HG03469 (cell line): ENCODE results near the gene WDR18.
"Not testable (repeated sequence)": the region's sequence is repeated elsewhere in the genome, so short reads cannot be mapped to it uniquely, and the experiment has no call there.

ENCODE experiments used
- ATAC-seq: cut with Tn5 transposase; IDR thresholded peaks from one replicate; pipeline ENCODE4 v1.9.1; 2021; ENCODE audit warnings: mild to moderate bottlenecking, moderate library complexity, moderate number of reproducible peaks; ENCODE audit not compliant: unreplicated experiment

The WDR18 gene

DNA sequence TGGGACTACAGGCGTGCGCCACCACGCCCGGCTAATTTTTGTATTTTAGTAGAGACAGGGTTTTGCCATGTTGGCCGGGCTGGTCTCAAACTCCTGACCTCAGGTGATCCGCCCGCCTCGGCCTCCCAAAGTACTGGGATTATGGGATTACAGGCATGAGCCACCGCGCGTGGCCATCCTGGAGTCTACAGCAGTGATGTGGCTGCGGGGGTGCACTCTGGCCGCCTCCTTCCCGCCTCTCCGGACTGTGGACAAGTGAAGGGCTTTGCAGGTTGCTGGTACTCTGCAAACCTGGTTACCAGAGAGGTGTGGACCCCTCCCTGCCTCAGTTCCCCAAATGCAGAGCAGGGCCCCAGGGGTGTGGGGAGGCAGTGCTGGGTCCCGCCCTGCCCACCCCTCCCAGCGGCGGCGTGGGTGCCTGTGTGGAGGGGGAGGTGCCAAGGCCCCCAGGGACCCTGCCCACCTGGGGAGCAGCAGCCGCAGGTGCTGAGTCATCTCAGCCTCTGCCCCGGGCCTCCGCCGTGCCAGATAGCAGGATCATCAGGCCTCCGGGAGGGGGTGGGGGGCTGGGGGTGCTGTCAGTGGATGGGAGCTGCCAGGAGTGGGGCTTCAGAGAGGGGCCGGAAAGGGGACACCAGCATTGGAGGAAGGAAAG is 35.2 kb upstream of the WDR18 start:
- no peak for ATAC-seq

DNA sequence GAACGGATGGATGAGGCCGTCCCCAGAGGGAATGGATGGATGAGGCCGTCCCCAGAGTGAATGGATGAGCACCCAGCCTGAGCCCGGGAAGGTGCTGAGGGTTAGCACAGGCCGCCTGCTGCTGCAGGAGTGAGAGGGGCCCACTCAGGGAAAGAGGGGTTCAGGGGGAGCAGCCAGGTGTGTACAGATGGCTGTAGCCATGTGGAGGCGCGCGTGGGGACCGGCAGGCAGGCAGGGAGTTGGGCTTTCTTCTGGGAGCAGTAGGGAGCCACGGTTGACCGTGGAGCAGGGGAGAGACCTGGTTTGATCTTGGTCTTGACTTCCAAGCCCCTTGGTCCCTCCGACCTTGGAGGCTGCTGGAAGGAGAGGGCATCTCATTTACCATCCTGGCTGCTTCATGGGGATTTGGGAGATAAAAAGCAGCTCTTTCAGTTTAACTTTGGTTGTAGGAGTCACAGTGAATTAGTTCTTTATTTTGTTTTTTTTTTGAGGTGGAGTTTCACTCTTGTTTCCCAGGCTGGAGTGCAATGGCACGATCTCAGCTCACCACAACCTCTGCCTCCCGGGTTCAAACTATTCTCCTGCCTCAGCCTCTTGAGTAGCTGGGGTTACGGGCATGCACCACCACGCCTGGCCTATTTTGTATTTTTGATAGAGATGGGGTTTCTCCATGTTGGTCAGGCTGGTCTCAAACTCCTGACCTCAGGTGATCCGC is 33.6 kb upstream of the WDR18 start:
- ATAC-seq, result no peak

GRCh38 chr19:952049-952679 is 32.0 kb upstream of the WDR18 start:
- no peak for ATAC-seq

- ATAC-seq, result no peak
Observed at GRCh38 chr19:952680-953444, 31.3 kb upstream of the WDR18 start.

DNA sequence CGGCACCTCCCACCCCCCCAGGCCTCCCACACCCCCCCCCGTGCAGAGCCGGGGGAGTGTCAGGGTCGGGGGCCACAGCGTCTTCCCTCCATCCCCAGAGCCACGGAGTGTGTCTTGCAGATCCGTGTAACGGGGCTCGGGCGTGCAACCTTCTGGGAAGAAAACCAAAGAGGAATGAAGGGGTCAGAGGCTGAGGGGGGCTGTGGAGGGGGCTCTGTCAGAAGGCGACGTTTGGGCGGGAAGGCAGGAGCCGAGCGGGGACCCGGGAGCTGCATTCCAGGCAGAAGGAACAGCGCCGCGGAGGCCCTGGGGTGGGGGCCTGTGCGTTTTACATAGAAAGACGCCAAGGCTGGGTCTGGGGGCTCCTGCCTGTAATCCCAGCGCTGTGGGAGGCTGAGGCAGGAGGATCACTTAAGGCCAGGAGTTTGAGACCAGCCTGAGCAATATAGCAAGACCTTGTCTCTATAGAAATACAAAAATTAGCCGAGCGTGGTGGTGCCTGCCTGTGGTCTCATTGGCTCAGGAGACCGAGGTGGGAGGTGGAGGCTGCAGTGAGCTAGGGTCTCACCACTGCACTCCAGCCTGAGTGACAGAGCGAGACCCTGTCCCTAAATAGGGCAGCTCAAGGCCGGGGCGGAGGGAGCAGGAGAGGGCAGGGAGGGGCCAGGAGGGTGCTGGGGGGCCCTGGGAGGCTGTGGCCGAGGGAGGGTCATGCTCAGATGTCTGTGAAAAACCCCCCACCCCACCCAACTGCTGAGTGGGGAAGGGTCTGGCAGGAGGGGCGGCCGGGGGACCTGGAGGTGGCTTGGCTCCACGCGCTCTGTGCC is 30.5 kb upstream of the WDR18 start:
- ATAC-seq, result no peak

GRCh38 chr19:954272-954671 is 29.9 kb upstream of the WDR18 start:
- no peak for ATAC-seq

- ATAC-seq, result no peak
Observed at GRCh38 chr19:954672-955494, 29.3 kb upstream of the WDR18 start.

- ATAC-seq, result no peak
Observed at GRCh38 chr19:955803-956765, 28.1 kb upstream of the WDR18 start.

- ATAC-seq, result no peak
Observed at GRCh38 chr19:956766-957440, 27.2 kb upstream of the WDR18 start.

GRCh38 chr19:957578-957977 is 26.6 kb upstream of the WDR18 start:
- not testable (repeated sequence) for ATAC-seq

- ATAC-seq, result no peak
Observed at GRCh38 chr19:958967-959855, 24.9 kb upstream of the WDR18 start.

DNA sequence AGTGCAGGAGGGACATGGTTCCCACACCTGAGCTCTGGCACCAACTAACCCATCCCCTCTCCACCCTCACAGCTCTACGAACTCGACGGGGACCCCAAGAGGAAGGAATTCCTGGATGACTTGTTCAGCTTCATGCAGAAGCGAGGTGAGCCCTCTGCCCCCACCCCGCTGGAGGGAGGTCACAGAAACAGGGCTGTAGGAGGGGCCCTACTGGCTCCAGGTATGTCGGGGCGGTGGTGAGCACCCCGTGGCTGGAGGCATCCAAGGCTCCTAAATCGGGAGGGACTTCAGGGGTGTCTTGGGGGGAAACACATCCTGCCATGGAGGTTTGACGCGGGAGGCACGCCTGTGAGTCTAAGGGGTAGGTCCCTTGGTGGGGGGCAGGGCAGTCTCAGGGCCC is 24.1 kb upstream of the WDR18 start:
- ATAC-seq, result no peak

DNA sequence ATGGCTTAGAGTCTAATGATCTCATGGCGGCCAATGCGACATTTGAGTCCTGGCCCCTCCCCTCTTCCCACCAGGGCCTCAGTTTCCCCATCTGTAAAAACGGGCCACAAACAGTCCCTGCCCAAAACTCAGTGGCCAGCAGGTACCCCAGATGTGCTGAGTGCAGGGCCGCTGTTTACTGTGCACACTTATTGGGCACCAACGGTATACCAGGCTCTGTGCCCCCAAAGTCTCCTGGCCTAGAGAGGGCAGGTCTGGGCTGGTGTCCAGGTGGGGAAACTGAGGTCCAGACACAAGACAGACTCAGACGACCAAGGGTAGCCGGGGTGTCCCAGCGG is 23.6 kb upstream of the WDR18 start:
- ATAC-seq, result no peak

GRCh38 chr19:961866-962620 is 22.1 kb upstream of the WDR18 start:
- no peak for ATAC-seq

DNA sequence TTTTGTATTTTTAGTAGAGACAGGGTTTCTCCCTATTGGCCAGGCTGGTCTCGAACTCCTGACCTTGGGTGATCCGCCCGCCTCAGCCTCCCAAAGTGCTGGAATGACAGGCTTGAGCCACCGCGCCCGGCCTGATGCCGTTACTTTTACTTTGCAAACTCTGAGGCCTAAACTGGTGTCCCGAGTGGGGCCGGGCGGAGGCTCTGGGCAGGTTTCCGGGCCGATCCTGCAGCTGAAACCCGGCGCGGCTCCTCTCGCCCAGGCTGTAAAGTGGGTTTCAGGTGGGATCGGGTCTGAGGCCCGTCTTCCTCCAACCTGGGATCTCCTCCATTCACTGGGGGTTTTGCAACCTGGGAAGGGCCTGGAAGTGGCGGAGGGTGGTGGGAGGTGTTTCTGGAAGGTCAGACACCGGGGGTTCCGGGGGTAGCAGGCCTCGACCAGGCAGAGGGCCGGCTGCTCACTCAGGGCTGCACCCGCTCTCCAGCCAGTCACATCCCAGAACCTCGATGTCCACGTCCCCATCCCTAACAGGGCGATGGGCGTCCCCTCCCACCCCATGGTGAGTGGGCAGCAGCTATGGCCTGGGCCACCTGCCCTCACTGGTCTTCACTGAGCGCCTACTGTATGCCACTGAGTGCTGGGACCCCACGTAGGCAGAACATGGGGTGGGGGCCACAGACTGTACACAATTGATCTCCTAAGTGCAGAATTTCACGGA is 21.3 kb upstream of the WDR18 start:
- ATAC-seq, result no peak

DNA sequence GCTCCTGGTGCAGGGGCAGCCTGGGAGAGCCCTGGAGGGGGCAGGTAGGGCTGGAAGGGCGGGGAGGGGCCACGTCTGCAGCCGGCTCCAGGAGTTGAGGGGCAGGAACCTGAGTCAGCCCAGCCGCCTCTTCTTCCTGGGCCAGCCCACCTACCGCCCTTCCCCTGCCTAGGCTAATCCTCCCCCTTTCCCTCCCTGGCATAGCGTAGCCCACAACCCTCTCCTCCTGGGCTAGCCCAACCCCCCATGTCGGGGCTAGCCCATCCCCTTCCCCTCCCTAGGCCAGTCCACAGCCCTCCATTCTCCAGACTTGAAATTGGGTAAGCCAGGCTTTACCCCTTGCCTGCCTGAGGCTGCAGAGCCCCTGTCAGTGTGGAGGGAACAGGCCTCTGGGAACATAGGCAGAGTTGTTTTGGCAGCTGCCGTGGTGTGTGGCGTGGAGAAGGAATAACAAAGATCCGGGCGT is 20.6 kb upstream of the WDR18 start:
- ATAC-seq, result no peak
